ENCODE measurements around the gene SERPINB12.

DNA sequence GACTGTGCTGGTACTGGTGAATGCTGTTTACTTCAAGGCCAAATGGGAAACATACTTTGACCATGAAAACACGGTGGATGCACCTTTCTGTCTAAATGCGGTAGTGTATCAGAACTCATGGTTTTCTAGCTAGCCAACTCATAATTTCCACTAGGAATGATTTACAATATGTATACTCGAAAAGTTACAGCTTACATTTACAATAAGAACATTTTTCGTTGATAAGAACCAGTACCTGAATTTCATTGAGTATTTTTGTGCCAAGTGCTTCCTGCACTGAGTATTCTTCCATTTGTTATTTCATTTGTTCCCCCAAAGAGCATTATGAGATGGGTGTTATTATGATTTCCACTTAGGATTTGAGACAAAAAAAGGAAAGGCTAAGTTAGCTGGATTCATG is 21.9 kb downstream of the SERPINB12 start:
- TF ChIP-seq POLR2AphosphoS5 (IDR thresholded peaks at IDR 0.05) (no peak), POLR2A (IDR thresholded peaks at IDR 0.05) (no peak)
